H1 (cell line): ENCODE results near the gene NRBF2. TPM values are rescaled to one million over a fixed set of nuclear protein-coding genes. Genes with fewer than 3 reads are reported as not detected.

Source experiments
- CTCF ChIA-PET: fragments of 300-600 bp; sonication (Branson Sonifier 250); formaldehyde crosslinking; loops from one replicate; lab custom pipeline; 2021; ENCODE audit not compliant: partially characterized antibody; lab: Charles Lee
- POLR2A ChIA-PET: fragments of 300-600 bp; sonication (Branson Sonifier 250); formaldehyde crosslinking; loops from one replicate; lab custom pipeline; 2021; ENCODE audit warnings: inconsistent platforms; ENCODE audit not compliant: partially characterized antibody; lab: Charles Lee
- DNase-seq, 2 experiments: peaks; one replicate each; pipeline versions ENCODE4 v3.0.0 to v3.0.0-alpha.2; 2010 to 2022; ENCODE audit warnings: low spot score in 2 of 2, low read depth in 1 of 2, mixed read lengths in 1 of 2
- FAIRE-seq: peaks from 2 replicates; lab custom pipeline; 2011; peaks lifted over from hg19 to GRCh38; lab: Jason Lieb, UNC
- H2AFZ ChIP-seq: 2 replicates; pipeline ENCODE4 v1.8.1; 2012; ENCODE audit warnings: low read length, inconsistent platforms
- H2AK5ac ChIP-seq: 2 replicates; pipeline ENCODE4 v1.6.1; 2013; ENCODE audit warnings: low read depth, low read length
- H2BK120ac ChIP-seq: replicated peaks from 2 replicates; pipeline ENCODE3; 2013; ENCODE audit warnings: low read depth, low read length, inconsistent platforms
- H2BK12ac ChIP-seq: 2 replicates; pipeline ENCODE4 v1.6.1; 2013; ENCODE audit warnings: low read depth, low read length
- H2BK15ac ChIP-seq: 2 replicates; pipeline ENCODE4 v1.6.1; 2013; ENCODE audit warnings: low read length
- H2BK20ac ChIP-seq: 2 replicates; pipeline ENCODE4 v1.6.1; 2013; ENCODE audit warnings: low read length
- H2BK5ac ChIP-seq: 2 replicates; pipeline ENCODE4 v1.6.1; 2013; ENCODE audit warnings: low read depth, low read length
- H3K14ac ChIP-seq: 2 replicates; pipeline ENCODE4 v1.6.1; 2013; ENCODE audit warnings: inconsistent platforms; ENCODE audit not compliant: insufficient read length
- H3K18ac ChIP-seq: 2 replicates; pipeline ENCODE4 v1.6.1; 2013; ENCODE audit warnings: low read length; ENCODE audit errors: extremely low read depth
- H3K23ac ChIP-seq: 2 replicates; pipeline ENCODE4 v1.6.1; 2013; ENCODE audit warnings: inconsistent platforms; ENCODE audit not compliant: insufficient read length
- H3K23me2 ChIP-seq: 2 replicates; pipeline ENCODE4 v1.6.1; 2013; ENCODE audit warnings: low read depth, low read length
- H3K27ac ChIP-seq: 2 replicates; pipeline ENCODE4 v1.6.1; 2011; ENCODE audit warnings: low read depth, low read length, inconsistent platforms
- H3K27me3 ChIP-seq, 4 experiments: replicated peaks in 1 of 4; 1 replicate in 1 of 4; 2 replicates in 3 of 4; pipeline versions ENCODE4 v1.6.1 to v1.8.1; 2011 to 2013; ENCODE audit warnings: low read length in 3 of 4, mild to moderate bottlenecking in 3 of 4, inconsistent platforms in 2 of 4, mixed read lengths in 2 of 4, moderate library complexity in 1 of 4; ENCODE audit not compliant: control insufficient read depth in 3 of 4, insufficient read depth in 3 of 4; ENCODE audit errors: extremely low read depth in 1 of 4
- H3K36me3 ChIP-seq, 4 experiments: 2 replicates each; pipeline versions ENCODE4 v1.6.1 to v1.8.1; 2011 to 2013; ENCODE audit warnings: mild to moderate bottlenecking in 4 of 4, low read length in 3 of 4, moderate library complexity in 2 of 4, control low read depth in 1 of 4, inconsistent platforms in 1 of 4; ENCODE audit not compliant: insufficient read depth in 4 of 4, control insufficient read depth in 2 of 4
- H3K4ac ChIP-seq: replicated peaks from 2 replicates; pipeline ENCODE3; 2013; ENCODE audit warnings: low read length, low read depth, mixed read lengths, inconsistent platforms; ENCODE audit not compliant: insufficient read length
- H3K4me1 ChIP-seq, 4 experiments: replicated peaks in 1 of 4; 1 replicate in 1 of 4; 2 replicates in 3 of 4; pipeline versions ENCODE4 v1.6.1 to v1.8.1; 2011 to 2013; ENCODE audit warnings: low read length in 3 of 4, inconsistent platforms in 2 of 4, mixed read lengths in 1 of 4; ENCODE audit not compliant: insufficient read depth in 4 of 4, control insufficient read depth in 3 of 4
- H3K4me2 ChIP-seq, 2 experiments: 2 replicates each; pipeline versions ENCODE4 v1.6.1 to v1.8.1; 2011 to 2013; ENCODE audit warnings: low read depth in 2 of 2, low read length in 2 of 2, control low read depth in 1 of 2, inconsistent platforms in 1 of 2, mild to moderate bottlenecking in 1 of 2; ENCODE audit not compliant: insufficient read depth in 1 of 2
- H3K4me3 ChIP-seq, 4 experiments: fragments of 200-600, 300-600 bp in 1 of 4; sonication (generic), shearing (Covaris generic), sonication (Bioruptor Twin) in 1 of 4; 2 replicates each; pipeline versions ENCODE4 v1.5.1 to v1.8.1; 2011 to 2016; ENCODE audit warnings: low read length in 4 of 4, low read depth in 3 of 4, control low read depth in 2 of 4, inconsistent platforms in 2 of 4, mild to moderate bottlenecking in 2 of 4, mixed read lengths in 1 of 4, moderate library complexity in 1 of 4; ENCODE audit not compliant: insufficient read depth in 2 of 4; ENCODE audit errors: extremely low read depth in 1 of 4
- H3K56ac ChIP-seq: replicated peaks from 2 replicates; pipeline ENCODE3; 2013; ENCODE audit warnings: low read depth, mild to moderate bottlenecking, mixed read lengths, low read length, inconsistent platforms; ENCODE audit not compliant: insufficient read length
- H3K79me1 ChIP-seq: 2 replicates; pipeline ENCODE4 v1.6.1; 2013; ENCODE audit warnings: low read depth, low read length, control low read depth
- H3K79me2 ChIP-seq, 2 experiments: 2 replicates each; pipeline versions ENCODE4 v1.6.1 to v1.8.1; 2012 to 2013; ENCODE audit warnings: low read length in 2 of 2, mild to moderate bottlenecking in 2 of 2, inconsistent platforms in 1 of 2; ENCODE audit not compliant: insufficient read depth in 2 of 2, control insufficient read depth in 1 of 2
- H3K9ac ChIP-seq, 4 experiments: replicated peaks in 1 of 4; 1 replicate in 1 of 4; 2 replicates in 3 of 4; pipeline versions ENCODE4 v1.6.1 to v1.8.1; 2011 to 2013; ENCODE audit warnings: low read depth in 3 of 4, low read length in 3 of 4, control low read depth in 2 of 4, mild to moderate bottlenecking in 2 of 4, moderate library complexity in 2 of 4, inconsistent platforms in 1 of 4; ENCODE audit errors: extremely low read depth in 1 of 4
- H3K9me3 ChIP-seq, 2 experiments: 2 replicates each; pipeline versions ENCODE4 v1.6.1 to v1.8.1; 2012 to 2013; ENCODE audit warnings: mild to moderate bottlenecking in 2 of 2, moderate library complexity in 2 of 2, control low read depth in 1 of 2, inconsistent platforms in 1 of 2, low read depth in 1 of 2, low read length in 1 of 2, mixed read lengths in 1 of 2; ENCODE audit not compliant: insufficient read depth in 2 of 2
- H4K20me1 ChIP-seq, 2 experiments: replicated peaks in 1 of 2; 2 replicates each; pipeline versions ENCODE3 to v1.8.1; 2011 to 2013; ENCODE audit warnings: inconsistent platforms in 2 of 2, low read length in 2 of 2, mild to moderate bottlenecking in 1 of 2; ENCODE audit not compliant: insufficient read depth in 2 of 2, control insufficient read depth in 1 of 2
- H4K5ac ChIP-seq: 2 replicates; pipeline ENCODE4 v1.6.1; 2013; ENCODE audit warnings: low read length, low read depth, mixed read lengths, inconsistent platforms; ENCODE audit not compliant: insufficient read length
- H4K8ac ChIP-seq: 2 replicates; pipeline ENCODE4 v1.8.0; 2013; ENCODE audit warnings: mild to moderate bottlenecking, moderate library complexity, low read length, inconsistent platforms; ENCODE audit not compliant: insufficient read depth; ENCODE audit errors: extremely low read depth
- H4K91ac ChIP-seq: replicated peaks from 2 replicates; pipeline ENCODE3; 2013; ENCODE audit warnings: low read length, mixed read lengths, inconsistent platforms; ENCODE audit not compliant: insufficient read length
- NANOG ChIP-seq: IDR thresholded peaks from 2 replicates; pipeline ENCODE4 v1.6.1; 2011; ENCODE audit warnings: low read length, low read depth, mild to moderate bottlenecking, inconsistent platforms; ENCODE audit not compliant: insufficient read depth, poor library complexity, severe bottlenecking
- RNF2 ChIP-seq: fragments of 200-900, 300-1000 bp; sonication (generic); IDR thresholded peaks from 2 replicates; pipeline ENCODE4 v1.7.1; 2016; ENCODE audit warnings: borderline replicate concordance, low read depth, mild to moderate bottlenecking, antibody characterized with exemption, low read length; ENCODE audit not compliant: poor library complexity, severe bottlenecking; ENCODE audit errors: missing control alignments
- SIRT6 ChIP-seq: IDR thresholded peaks from one replicate; pipeline ENCODE4 v1.7.1; 2012; ENCODE audit warnings: low read length, inconsistent platforms
- SIX5 ChIP-seq: IDR thresholded peaks from 2 replicates; pipeline ENCODE4 v1.6.1; 2011; ENCODE audit warnings: mild to moderate bottlenecking, low read depth, low read length
- SP1 ChIP-seq: IDR thresholded peaks from 2 replicates; pipeline ENCODE4 v1.6.1; 2011; ENCODE audit warnings: low read depth, low read length
- SRF ChIP-seq: IDR thresholded peaks from 2 replicates; pipeline ENCODE4 v1.6.1; 2011; ENCODE audit warnings: mild to moderate bottlenecking, low read depth, low read length, moderate library complexity
- TEAD4 ChIP-seq: IDR thresholded peaks from 2 replicates; pipeline ENCODE4 v1.6.1; 2012; ENCODE audit warnings: low read depth, low read length, inconsistent platforms, mixed read lengths
- polyA plus RNA-seq, 7 experiments: library from polyadenylated mRNA; depleted of rRNA in 3 of 7; stranded (reverse) in 5 of 7; unstranded in 2 of 7; fragments of >200 nt in 5 of 7; fragments of 200-250 nt in 2 of 7; gene quantifications; 1 replicate in 5 of 7; 2 replicates in 1 of 7; 4 replicates in 1 of 7; pipeline versions ENCODE4 v1.2.1 to v1.2.3, GENCODE V29; 2011 to 2013; ENCODE audit warnings: missing spikeins in 2 of 7, mixed read lengths in 2 of 7
- total RNA-seq: library from RNA; stranded (reverse); fragmentation: NEBNext Ultra II Directional; extraction: Animal tissue kit (Norgen Biotek cat#: 25700); gene quantifications from 2 replicates; pipeline ENCODE4 v1.2.1, GENCODE V29; 2021

Gene NRBF2
- total and polyA plus RNA-seq, 2 of the 8 experiments (the other 6 are each of a cell fraction or from before 2014, with no cell fraction given): 11.0 to 29.9 TPM

GRCh38 chr10:63119041-63119440 lies 14.1 kb upstream of the NRBF2 start:
- no peak overlapping the region for H3K4me3 ChIP-seq
- H3K79me1 ChIP-seq: no peaks in the 10 kb centered on the region
- no peaks in the 10 kb centered on the region for H3K23me2 ChIP-seq
- ChIA-PET CTCF (no interaction called here), POLR2A (interaction anchor here (1.0 kb wide), 1 partner anchor 14 kb away, joined by 3 read pairs; the partner anchor contains the start of gene NRBF2)
- no peak overlapping the region for H3K4me2 ChIP-seq
- H3K79me2 ChIP-seq: no peaks in the 10 kb centered on the region
- no peak overlapping the region for H2AFZ ChIP-seq
- no peak overlapping the region for H3K18ac ChIP-seq
- no peak overlapping the region for H4K5ac ChIP-seq
- peaks cover 6 to 12% of the 10 kb centered on the region in 2 experiments; a peak in 2 of 4 replicates for H3K9me3 ChIP-seq
- H3K4ac ChIP-seq: no peak overlapping the region
- H3K9ac ChIP-seq: no peak overlapping the region
- H3K27me3 ChIP-seq: no peaks in the 10 kb centered on the region
- no peak overlapping the region for H2BK15ac ChIP-seq
- H3K36me3 ChIP-seq: no peaks in the 10 kb centered on the region
- H3K4me1 ChIP-seq: no peaks in the 10 kb centered on the region; a peak in 1 of 7 replicates
- no peak overlapping the region for H4K8ac ChIP-seq
- no peak overlapping the region for H3K23ac ChIP-seq
- DNase-seq (no peak), FAIRE-seq (no peak)
- no peak overlapping the region for H2AK5ac ChIP-seq
- TF ChIP-seq SRF (no peak), TEAD4 (no peak), NANOG (no peak), SIX5 (no peak), SP1 (no peak), SIRT6 (no peak), RNF2 (no peak)
- no peak overlapping the region for H3K56ac ChIP-seq
- no peak overlapping the region for H2BK12ac ChIP-seq
- no peak overlapping the region for H3K14ac ChIP-seq
- no peak overlapping the region for H3K27ac ChIP-seq
- H4K91ac ChIP-seq: no peak overlapping the region
- no peak overlapping the region for H2BK120ac ChIP-seq
- no peak overlapping the region for H2BK5ac ChIP-seq
- H4K20me1 ChIP-seq: no peaks in the 10 kb centered on the region
- no peak overlapping the region for H2BK20ac ChIP-seq
